Stimulated activated CD8-positive, alpha-beta memory T cell treated with anti-CD3 and anti-CD28 coated beads, Interleukin-12 subunit alpha, Interleukin-12 subunit beta, amount 100 ng/mL, for 4 hours (primary cell): ENCODE results near the gene ZNRD2.
A peak's percentile ranks its signal among the peaks of the same experiment; 100 is the strongest.

Source experiments
- DNase-seq: peaks from one replicate; pipeline ENCODE4 v3.0.0-alpha.2; 2020; ENCODE audit warnings: low read depth

The ZNRD2 gene

DNA sequence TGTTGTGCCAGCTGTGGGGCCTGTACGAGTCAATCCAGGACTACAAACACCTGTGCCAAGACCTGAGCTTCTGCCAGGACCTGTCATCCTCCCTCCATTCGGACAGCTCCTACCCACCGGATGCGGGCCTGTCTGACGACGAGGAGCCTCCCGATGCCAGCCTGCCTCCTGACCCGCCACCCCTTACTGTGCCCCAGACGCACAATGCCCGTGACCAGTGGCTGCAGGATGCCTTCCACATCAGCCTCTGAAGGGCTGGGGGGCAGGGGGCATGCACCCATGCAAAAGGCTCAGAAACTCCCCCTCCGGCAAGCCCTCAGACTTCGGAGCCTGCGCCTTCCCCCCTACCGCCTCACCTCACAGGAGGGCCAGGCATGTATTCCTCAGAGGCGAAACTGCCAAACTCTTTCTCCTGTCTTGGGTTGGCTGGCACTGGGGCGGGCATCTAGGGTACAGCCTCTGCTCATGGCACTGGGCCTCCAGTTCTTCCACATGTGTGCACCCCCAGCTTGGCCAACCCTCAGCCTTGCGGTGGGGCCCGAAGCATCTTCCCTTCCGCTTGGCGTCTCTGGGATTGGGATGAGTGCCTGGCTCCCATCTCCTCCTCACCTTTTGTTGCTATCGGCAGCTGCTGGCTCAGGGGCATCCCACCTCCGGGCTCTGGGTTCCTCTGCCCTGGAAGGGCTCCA lies 3.3 kb downstream of the ZNRD2 start:
- DNase-seq: no peak

DNA sequence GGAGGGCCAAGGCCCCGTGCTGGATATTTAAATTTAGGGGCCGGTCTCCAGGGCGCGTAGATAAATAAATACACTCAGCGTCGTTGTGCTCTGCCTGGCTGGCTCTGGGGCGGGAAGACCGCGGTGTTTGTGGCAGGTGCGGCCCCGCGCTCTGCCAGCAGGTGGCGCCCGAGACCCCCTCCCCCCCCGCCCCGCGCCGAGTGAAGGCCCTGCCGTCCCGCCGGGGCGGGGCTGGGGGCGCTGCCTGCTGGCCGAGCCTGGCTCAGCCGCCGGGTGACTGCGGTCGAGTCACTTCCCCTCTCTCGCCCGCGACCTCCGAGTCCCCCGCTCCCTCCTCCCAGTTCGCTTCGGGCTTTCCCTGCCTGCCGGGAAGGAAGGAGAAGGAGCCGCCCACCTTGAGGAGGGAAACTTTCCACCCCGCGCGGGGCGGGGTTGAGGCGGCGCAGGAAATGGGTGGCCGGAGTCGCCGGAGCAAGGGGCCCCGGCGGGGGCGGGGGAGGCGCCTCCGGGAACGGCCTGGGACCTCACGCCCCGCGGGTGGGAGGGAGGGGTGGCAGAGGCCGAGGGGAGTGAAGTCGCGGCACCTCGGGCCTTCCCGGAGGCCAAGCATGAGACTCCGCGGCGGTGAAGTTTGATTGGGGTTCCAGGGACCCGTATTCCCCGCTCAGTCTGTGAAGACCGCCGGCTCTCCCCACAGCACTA lies 4.0 kb downstream of the ZNRD2 start:
- peak; percentile 78 for DNase-seq

DNA sequence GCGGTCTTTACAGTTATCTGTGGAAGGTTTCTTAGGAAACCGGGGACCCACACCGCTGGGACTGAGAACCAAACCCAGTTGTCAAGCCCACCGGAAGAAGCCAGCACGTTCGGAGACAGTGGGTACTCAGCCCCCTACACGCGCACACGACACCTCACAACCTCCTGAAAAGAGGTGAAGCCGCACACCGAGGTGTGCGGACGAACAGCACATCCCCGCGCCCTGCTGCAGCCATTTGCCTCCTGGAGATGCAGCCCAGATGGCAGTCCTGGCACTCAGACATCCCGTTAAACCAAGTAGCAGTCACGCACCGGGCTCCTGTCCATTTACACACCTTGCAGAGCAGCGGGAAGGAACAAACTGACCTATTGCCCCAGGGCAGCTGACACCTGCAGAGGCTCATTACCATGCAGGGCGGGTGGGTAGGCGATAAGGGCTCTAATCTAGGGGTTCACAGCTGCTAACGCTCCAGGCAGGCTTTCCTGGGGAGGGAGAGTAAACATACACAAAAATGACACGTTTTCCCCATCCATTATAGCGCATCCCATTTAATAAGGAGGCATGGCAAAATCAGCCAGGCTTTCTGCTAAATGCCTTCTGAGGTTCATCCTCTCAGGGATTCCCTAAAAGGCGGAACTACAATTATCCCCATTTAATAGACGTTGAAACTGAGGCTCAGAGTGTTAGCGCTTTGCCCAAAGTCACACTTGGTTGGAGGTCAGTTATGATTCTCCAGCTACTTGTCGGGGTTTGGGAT lies 4.7 kb downstream of the ZNRD2 start:
- no peak for DNase-seq

DNA sequence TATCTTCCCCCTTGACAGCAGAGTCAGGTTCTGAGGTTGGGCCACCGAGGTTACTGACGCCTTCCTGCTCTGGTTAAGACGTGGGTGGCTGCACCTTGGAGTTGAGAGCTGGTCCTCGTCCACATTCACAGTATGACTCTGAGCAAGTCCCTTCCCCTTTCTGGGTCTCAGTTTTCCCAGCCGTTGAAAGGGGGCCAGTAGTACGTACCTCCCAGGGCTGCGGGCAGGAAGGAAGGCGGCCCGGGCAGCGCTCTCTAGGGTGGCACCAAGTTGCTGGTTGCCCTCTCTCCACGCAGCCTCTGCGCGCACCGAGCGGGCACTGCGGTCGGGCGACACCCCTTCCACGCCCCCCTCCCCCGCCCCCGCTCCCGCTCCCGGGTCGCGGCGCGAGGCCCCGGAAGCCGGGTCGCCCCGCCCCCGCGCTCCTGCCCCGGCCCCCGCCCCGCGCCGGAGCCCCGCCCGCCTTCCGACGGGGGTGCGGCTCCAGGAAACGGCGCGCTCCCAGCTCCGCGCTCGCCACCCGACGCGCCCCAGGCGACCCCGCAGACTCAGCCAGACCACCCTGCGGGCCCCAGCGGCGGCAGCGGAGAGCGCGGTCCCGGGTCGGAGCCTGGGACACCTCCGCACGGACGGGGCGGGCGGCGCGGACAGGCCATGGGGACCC lies 5.4 kb downstream of the ZNRD2 start, which contains the start of gene EHBP1L1:
EHBP1L1 (plus strand) TSS at position 486 of the 664 bp plus-strand sequence. CDS start 250 bp downstream, outside the sequence.
- peak; percentile 68 for DNase-seq

DNA sequence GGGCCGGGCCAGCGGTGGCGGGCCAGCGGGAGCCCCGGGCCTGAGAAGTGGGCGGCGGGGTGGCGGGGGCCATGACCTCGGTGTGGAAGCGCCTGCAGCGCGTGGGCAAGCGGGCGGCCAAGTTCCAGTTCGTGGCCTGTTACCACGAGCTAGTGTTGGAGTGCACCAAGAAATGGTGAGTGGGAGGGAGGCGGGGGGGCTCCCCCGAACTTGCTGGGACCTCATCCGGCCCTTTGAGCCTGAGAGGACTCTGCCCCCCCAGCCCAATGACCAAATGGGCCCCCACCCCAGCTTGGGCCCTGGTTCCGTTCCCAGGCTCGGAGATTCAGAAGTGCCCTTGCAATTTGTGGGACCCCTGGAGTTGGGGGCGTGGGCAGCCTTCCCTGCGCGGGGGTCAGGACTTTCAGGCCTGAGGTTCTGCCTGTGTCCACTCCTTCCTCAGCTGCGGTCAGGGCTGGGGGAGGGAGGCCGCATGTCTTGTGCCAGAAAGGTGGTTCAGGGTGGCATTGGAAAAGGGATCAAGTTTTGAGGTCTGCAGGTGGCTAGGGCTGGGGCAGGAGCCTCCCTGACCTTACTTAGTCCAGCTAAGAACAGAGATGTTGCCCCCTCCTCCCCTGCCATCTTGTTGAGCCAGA lies 6.1 kb downstream of the ZNRD2 start:
- no peak for DNase-seq

DNA sequence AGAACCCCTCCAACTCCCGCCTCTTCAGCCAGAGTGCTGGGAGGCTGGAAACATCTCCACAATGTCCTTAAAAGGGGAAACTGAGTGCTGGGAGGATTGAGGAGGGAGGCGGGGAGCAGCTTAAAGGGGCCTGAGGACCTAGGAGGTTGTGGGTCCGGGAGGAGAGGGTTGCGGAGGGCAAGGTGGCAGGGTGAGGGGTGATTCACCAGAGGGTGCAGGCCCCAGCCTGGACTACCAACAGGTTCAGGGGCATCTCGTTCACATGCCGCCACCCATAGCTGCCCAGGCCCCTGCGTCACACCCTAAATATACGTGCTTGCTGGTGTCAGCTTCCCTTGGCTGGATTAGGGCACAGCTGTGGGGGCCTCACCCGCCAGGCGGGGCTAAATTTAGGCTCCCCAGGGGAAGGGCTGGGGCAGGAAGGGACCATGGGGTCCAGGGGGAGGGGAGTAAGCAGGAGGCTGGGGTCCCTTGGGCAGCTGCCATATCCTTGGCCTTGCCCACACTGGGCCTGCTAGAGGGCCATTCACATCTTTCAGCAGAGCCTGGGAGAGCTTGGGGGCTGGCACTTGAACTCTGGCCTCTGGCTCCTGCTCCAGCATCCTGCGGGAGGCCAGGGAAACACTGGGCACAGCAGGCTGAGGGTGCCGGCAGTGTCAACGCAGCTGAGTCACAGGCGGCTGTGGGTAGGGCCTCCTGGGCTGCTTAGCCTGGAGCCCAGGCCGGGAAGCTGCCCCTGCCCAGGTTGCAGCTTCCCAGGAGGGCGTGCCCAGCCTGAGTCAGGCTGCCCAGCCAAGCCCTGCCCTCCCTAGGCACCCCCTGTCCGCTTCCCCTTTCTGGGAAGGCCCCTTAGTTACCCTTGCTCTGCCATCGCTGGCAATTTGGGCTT lies 6.8 kb downstream of the ZNRD2 start:
- DNase-seq: no peak

DNA sequence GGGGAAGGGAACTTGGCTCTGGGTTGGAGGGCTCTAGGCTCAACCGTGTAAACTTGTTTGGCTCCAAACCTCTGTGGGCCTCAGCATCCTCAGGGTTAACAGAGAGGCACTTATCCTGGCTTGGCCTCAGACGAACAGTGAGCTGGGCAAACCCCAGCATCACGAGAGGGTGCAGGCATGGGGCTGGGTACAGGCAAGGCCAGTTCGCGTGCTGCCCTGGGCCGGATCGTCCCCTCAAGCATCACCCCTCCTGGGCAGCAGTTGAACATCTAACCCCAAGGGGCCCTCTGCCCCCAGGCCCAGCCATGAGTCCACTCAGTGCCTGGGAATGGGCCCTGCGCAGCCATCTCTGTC lies 7.5 kb downstream of the ZNRD2 start:
- no peak for DNase-seq

DNA sequence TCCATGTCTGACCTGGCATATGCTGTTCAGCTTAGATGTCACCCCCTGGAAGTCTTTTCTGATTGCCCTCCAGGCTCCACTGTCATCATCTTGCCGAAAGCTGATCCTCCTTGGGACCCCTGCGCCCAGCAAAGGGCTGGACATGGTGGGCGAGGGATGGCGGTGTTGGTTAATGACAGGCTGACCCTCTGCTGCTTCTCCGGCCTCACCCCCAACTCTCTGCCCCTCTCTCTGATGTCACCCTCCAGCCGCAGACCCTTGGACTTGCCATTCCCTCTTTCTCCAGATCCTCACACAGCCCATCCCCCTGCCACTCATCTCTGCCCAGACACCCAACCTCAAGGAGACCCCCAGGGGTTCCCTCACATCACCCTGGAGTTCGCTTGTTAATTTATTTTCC lies 7.9 kb downstream of the ZNRD2 start:
- no peak for DNase-seq

DNA sequence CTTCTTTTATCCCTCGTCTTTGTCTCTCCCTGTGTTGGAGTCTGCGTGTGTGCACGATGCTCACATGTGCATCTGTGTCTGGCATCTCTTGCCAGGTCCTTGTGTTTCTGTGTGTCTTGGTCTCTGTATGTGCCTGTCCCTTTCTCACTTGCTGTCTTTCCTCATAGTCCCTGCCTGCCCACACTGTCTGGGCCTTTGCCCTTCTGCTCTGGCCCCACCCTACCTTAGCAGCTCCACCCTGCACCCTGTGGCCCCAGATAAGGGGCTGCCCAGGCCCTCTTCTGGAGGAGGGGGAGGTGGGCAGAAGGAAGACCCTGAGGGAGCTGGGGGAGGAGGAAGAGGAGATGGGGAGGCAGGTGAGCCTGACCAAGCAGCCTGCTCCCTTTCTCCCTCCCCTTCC lies 8.4 kb downstream of the ZNRD2 start:
- no peak for DNase-seq

DNA sequence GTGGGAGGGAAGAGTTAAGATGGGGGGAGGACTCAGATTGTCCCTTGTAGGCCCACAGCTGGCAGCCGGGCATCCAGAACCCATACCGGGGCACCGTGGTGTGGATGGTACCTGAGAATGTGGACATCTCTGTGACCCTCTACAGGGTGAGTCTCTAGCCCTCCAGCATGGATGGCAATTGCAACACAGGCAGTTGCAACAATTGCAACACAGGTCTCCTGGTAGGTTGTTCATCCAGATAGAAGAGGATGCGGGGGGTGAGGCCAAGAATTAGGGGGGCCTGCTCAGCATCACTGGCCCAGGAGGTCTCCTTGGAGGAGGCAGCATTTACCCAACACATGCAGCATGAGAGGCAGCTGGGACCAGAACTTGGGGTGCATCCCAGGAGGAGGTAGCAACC lies 9.0 kb downstream of the ZNRD2 start:
- no peak for DNase-seq

DNA sequence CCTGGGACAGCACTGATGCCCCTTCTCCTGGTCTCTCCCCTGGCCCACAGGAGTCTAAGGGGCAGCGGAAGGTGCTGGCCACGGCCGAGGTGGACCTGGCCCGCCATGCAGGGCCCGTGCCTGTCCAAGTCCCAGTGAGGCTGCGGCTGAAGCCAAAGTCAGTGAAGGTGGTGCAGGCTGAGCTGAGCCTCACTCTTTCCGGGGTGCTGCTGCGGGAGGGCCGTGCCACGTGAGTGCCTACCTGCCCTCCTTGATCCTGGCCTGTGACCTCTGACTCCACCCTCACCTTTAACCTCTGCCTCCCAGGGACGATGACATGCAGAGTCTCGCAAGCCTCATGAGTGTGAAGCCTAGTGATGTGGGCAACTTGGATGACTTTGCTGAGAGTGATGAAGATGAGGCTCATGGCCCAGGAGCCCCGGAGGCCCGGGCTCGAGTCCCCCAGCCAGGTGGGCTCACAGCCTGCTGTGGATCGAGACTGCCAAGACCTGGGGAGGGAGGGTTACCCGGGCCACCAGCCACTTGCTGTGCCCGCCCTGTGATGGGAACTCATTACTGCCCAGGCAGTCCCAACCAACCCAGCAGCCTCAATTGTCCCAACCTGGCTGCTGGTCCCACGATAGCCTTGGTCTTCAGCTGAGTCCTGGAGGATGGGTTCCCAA lies 9.9 kb downstream of the ZNRD2 start:
- DNase-seq: no peak

DNA sequence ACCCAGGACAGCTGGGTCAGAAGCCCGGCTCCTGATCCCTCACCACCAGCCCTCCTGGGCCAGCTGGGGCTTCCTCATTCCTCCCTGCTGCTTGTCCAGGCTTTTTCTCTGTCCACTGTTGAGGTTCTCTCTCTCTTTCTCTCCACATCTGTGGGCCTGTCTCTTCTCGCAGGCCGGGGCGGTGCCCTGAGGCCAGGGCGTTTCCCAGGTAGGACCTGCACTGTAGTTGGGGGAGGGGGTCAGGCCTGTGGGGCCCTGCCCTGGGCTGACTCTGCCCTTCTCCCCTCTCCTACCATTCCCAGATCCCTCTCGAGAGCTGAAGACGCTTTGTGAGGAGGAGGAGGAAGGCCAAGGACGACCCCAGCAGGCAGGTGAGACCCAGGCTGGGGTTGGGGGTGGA lies 10.5 kb downstream of the ZNRD2 start:
- no peak for DNase-seq

DNA sequence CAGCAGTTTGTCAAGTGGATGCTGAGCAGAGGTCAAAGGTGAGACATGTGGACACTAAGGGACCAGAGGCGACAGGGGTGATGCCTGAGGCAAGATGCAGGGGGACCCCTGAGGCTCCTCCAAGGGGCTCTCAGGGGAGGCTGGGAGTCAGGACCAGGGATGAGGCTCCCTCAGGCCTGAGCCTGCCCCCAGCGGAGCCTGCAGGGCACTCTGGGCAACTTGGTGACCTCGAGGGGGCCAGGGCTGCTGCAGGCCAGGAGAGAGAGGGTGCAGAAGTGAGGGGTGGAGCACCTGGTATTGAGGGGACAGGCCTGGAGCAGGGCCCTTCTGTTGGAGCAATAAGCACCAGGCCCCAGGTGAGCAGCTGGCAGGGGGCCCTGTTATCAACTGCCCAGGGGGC lies 11.7 kb downstream of the ZNRD2 start:
- DNase-seq: no peak

DNA sequence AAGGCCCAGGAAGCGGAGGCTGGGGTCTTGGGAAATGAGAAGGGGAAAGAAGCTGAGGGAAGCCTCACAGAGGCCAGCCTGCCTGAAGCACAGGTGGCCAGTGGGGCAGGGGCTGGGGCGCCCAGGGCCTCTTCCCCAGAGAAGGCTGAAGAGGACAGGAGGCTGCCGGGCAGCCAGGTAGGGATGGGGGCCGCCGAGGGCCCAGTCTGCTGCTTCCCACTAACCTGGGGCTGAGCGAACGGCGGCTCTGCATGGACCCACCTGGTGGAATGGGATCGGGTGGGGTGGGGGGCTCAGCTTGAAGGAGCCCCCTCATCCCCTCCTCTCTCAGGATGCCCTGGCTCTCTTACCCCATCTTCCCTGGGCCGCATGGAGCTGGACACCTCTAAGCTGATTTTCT lies 13.3 kb downstream of the ZNRD2 start:
- no peak for DNase-seq

DNA sequence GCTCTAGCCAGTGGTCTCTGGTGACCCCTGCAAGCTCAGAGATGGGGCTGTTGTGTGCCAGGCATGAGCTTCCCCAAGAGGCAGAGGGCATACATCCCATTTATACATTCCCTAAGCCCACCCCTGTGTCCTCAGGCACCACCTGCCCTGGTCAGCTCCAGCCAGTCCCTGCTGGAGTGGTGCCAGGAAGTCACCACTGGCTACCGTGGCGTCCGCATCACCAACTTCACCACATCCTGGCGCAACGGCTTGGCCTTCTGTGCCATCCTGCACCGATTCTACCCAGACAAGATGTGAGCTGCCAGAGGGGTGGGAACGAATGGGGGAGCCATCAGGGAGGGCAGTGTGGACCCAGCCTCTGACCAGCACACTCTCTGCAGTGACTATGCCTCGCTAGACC lies 13.8 kb downstream of the ZNRD2 start:
- no peak for DNase-seq

DNA sequence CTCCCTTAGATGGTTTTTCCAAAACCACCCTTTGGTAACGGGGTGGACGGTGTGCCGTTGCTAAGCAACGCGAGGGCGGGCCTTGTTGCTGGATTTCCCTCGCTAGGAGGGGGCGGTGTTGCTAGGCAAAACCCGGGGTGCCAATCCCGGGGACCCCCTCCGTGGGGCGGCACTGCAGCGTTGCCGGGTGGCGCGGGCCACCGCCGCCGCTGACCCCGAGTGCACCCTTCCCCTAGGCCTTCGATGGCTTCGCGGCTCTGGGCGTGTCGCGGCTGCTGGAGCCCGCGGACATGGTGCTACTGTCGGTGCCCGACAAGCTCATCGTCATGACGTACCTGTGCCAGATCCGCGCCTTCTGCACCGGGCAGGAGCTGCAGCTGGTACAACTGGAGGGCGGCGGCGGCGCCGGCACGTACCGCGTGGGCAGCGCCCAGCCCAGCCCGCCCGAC lies 14.5 kb downstream of the ZNRD2 start:
- no peak for DNase-seq

DNA sequence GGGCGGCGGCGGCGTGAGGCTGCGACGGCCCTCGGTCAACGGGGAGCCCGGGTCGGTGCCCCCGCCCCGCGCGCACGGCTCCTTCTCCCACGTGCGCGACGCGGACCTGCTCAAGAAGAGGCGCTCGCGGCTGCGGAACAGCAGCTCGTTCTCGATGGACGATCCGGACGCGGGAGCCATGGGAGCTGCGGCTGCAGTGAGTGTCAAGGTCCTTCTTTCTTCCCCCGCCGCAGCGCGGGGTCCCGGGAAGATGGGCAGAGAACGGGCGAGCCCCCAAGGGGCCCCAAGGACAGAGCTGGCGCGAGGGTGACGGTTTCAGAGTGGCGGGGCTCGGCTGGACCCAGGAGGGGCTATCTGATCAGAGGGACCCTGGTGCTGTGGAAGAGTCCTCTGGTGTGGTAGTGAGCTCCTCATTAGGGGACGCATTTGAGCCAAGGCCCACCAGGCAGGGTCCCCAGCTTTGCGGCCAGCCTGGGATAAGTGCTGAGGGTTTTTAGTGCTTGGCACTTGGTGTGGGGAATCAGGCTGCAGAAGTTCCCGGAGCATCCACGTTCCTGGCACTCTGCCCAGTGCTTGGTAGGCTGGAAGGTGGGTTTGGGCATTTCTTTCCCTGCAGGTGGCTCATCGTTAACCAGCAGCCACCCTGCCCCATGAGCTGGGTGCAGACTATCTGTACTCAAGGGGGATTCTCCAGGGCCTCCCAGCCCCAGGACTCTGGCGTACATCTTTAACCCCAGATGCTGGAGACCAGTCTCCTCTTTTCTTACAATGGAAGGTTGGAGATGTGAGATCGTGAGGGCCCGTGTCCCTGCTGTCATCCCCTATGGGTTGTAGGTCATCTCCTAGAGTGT lies 15.3 kb downstream of the ZNRD2 start:
- DNase-seq: no peak

DNA sequence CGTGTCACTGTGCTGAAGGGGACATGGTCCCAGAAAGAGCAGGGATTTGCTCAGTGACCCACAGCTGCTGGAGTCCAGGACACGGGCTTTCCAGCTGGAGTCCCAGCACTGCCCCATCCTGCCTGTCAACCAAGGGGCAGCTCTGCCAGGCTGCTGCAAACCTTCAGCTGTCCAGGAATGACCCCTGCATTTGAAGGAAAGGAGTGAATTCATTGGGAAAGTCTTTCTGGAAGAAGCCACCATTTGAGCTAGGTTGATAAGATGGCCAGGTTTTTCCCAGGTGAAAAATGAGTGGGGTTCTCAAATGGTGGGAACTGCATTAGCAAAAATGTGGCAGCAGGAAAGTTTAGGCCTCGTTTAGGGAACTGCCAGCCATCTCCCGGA lies 16.0 kb downstream of the ZNRD2 start:
- DNase-seq: no peak

DNA sequence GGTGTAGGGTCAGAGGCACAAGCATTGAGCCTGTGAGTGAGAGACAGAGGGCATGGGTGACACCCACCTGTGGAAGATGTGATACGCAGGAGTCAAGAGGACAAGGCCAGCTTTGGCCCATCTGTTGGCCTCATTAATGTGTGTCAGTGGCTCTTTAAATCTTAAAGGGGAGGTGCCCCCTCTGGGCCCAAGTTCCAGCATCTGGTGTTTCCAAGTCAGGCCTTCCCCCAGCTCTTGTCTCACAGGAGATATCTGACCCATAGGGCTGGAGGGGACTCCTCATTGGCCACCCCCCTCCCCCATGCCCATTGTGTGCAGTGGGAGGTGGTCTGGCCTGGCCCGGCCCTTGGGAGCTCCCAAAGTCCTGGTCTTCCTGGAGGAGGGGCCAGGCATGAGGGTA lies 16.4 kb downstream of the ZNRD2 start:
- DNase-seq: no peak
